ENCODE results near the gene ARHGAP27.
A peak's percentile ranks its signal among the peaks of the same experiment; 100 is the strongest.

Gene ARHGAP27

DNA sequence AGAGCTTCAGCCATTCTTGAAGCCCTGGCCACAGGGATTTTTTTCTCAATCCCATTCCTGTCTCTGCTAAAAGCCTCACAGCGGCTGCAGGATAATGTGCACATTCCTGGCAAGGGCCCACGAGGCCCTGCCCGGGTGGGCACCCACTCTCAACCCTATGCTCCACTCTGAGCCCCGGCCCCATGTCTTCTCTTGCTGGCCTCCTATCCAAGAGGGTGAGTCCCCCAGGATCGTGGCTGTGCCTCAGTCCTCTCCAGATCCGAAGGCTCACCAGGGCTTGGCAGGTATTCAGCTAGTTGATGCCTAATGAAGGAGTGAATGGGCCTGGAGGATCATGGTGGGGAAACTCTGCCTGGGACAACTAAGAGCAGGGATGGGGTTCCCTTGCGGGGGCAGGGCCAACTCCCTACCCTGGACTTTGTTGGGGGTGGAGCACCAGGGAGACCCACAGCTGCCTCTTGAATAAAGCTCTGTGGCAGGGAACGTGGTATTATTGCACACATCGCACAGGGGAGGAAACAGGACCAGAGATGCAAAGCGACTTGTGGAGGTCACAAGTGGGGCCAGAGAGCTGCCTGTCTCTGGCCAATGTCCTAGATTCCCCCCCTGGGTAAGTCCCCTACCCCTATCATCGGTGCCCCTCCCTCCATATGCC, 5.4 kb downstream of the ARHGAP27 start:
- no peak for DNase-seq (ENCODE audit: low read depth, low spot score)
- Histone ChIP-seq H3K36me3 (ENCODE audit: insufficient read depth, insufficient read length, low read length) (no peaks in the 10 kb centered on the region), H3K4me1 (ENCODE audit: insufficient read depth, insufficient read length) (peaks cover 12% of the 10 kb centered on the region), H3K27me3 (ENCODE audit: insufficient read depth, insufficient read length) (peaks cover 56% of the 10 kb centered on the region), H3K9ac (ENCODE audit: insufficient read length, low read depth) (peak overlapping the region; percentile 43), H3K9me3 (ENCODE audit: insufficient read depth, low read length) (no peaks in the 10 kb centered on the region), H3K4me3 (ENCODE audit: insufficient read length, low read depth) (no peak overlapping the region)
- TF ChIP-seq SUZ12 (IDR thresholded peaks at IDR 0.05; ENCODE audit: extremely low read depth, insufficient read depth, insufficient read length) (no peak), ZNF274 (IDR thresholded peaks at IDR 0.05; ENCODE audit: low read depth, low read length) (no peak), YY1 (IDR thresholded peaks at IDR 0.05; ENCODE audit: insufficient read depth, insufficient read length) (no peak)

DNA sequence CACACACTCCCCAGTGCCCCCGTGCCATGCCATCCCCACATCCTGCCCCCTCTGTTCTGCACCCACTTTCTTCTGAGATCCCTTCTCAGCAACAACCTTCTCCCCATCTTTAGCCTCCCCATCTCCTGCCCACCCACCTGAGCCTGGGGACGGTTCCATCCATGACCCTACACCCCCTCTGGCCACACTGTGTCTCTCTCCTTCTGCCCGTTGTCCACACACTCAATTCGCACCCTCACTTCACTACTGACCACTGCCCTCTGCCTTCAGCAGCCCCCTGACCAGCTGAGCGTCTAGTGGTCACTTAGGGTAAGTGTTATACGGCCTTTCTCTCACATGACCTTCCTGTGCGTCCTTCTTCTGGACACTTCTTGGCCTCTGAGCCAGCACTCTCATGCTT, 6.1 kb downstream of the ARHGAP27 start:
- no peak overlapping the region for H3K4me3 ChIP-seq (ENCODE audit: insufficient read length, low read depth)
- H3K9me3 ChIP-seq (ENCODE audit: insufficient read depth, low read length) = no peaks in the 10 kb centered on the region
- DNase-seq (ENCODE audit: low read depth, low spot score) = no peak
- peaks cover 52% of the 10 kb centered on the region for H3K27me3 ChIP-seq (ENCODE audit: insufficient read depth, insufficient read length)
- H3K9ac ChIP-seq (ENCODE audit: insufficient read length, low read depth) = peak overlapping the region; percentile 29
- no peaks in the 10 kb centered on the region for H3K36me3 ChIP-seq (ENCODE audit: insufficient read depth, insufficient read length, low read length)
- peaks cover 12% of the 10 kb centered on the region for H3K4me1 ChIP-seq (ENCODE audit: insufficient read depth, insufficient read length)
- no peak for TF ChIP-seq SUZ12 (IDR thresholded peaks at IDR 0.05; ENCODE audit: extremely low read depth, insufficient read depth, insufficient read length)
- TF ChIP-seq ZNF274 (IDR thresholded peaks at IDR 0.05; ENCODE audit: low read depth, low read length) = no peak
- TF ChIP-seq YY1 (IDR thresholded peaks at IDR 0.05; ENCODE audit: insufficient read depth, insufficient read length) = no peak

DNA sequence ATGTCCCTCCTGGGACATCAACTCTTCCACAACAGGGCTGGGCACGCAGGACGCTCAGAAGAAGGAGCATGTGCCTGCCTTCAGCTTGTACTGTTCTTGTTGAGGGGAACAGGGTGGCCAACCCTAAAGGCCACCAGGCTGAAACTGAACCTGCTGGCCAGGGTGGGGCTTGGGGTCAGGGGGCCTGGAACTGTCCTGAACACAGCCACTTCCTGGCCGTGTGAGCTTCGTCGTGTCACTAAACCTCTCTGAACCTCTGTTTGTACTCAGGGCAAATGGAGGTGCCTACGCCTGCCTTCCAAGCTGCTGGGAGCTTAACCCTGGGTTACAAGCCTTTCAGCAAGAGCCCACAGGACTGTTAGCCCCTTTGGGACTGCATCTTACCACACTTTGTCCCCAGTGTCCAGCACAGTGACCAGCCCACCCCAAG, 6.7 kb downstream of the ARHGAP27 start:
- peaks cover 49% of the 10 kb centered on the region for H3K27me3 ChIP-seq (ENCODE audit: insufficient read depth, insufficient read length)
- peaks cover 12% of the 10 kb centered on the region for H3K4me1 ChIP-seq (ENCODE audit: insufficient read depth, insufficient read length)
- no peak for DNase-seq (ENCODE audit: low read depth, low spot score)
- H3K36me3 ChIP-seq (ENCODE audit: insufficient read depth, insufficient read length, low read length) = no peaks in the 10 kb centered on the region
- no peak for TF ChIP-seq YY1 (IDR thresholded peaks at IDR 0.05; ENCODE audit: insufficient read depth, insufficient read length)
- TF ChIP-seq SUZ12 (IDR thresholded peaks at IDR 0.05; ENCODE audit: extremely low read depth, insufficient read depth, insufficient read length) = no peak
- no peak for TF ChIP-seq ZNF274 (IDR thresholded peaks at IDR 0.05; ENCODE audit: low read depth, low read length)
- H3K9ac ChIP-seq (ENCODE audit: insufficient read length, low read depth) = peak overlapping the region; percentile 29
- no peak overlapping the region for H3K4me3 ChIP-seq (ENCODE audit: insufficient read length, low read depth)
- H3K9me3 ChIP-seq (ENCODE audit: insufficient read depth, low read length) = no peaks in the 10 kb centered on the region

DNA sequence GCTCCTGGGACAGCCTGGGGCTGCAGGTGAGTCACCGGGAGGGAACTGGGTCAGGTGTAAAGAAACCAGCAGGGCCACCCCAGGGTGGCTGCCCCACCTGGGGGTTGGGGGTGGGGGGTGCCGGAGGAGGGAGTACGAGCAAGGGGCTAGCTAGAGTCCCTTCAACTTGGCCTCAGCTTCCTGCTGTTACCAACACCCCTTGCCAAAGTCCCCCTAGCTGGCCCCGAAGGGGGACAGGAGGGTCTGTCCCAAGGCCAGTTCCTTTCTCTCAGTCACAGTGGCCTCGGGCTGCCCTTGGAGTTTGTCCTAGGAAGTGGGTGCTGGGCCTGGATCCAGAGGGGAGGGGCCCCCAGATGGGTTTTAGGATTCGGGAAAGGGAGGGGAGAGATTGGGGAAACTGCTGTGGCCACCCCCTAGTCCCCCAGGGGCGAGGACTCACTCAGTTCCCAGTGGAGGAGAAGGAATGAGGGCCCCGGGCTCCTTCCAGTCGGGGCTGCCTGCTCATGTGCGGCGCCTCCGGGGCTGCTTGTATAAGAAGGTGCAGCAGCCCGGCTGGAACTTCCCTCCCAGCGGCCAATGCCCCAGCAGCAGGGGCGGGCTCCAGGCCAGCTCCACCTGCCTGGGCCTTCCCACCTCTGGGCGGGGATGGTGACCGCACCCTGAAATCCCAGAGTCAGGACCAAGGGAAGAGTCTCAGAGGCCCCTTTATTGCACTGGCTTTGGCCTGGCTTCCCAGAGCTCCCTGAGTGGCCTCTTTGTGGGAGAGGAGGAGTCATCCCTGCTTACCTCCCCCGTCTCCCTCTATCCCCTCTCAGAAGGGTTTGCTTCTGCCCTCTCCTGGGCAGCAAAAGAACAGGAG, 7.3 kb downstream of the ARHGAP27 start:
- Histone ChIP-seq H3K9ac (ENCODE audit: insufficient read length, low read depth) (peak overlapping the region; percentile 63), H3K4me1 (ENCODE audit: insufficient read depth, insufficient read length) (peaks cover 12% of the 10 kb centered on the region), H3K4me3 (ENCODE audit: insufficient read length, low read depth) (peak overlapping the region; percentile 34), H3K36me3 (ENCODE audit: insufficient read depth, insufficient read length, low read length) (no peaks in the 10 kb centered on the region), H3K9me3 (ENCODE audit: insufficient read depth, low read length) (no peaks in the 10 kb centered on the region), H3K27me3 (ENCODE audit: insufficient read depth, insufficient read length) (peaks cover 42% of the 10 kb centered on the region)
- peak; percentile 79 for DNase-seq (ENCODE audit: low read depth, low spot score)
- no peak for TF ChIP-seq YY1 (IDR thresholded peaks at IDR 0.05; ENCODE audit: insufficient read depth, insufficient read length)
- no peak for TF ChIP-seq ZNF274 (IDR thresholded peaks at IDR 0.05; ENCODE audit: low read depth, low read length)
- no peak for TF ChIP-seq SUZ12 (IDR thresholded peaks at IDR 0.05; ENCODE audit: extremely low read depth, insufficient read depth, insufficient read length)

DNA sequence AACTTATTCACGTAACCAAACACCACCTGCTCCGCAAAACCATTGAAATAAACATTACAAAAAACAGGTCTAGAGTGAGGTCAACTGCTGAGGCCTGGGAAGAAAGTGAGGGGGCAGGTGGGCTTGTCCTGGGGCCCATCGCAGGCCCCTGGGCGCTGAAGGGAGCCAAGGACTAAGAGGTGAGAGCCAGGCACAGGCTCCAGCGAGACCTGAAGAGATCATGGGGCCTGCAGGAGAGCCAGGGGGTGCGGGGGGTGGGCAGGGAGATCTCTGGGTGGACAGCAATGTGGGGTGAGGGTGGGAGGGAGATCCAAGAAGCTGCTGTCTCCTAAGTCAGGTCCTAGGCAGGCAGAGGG, 7.9 kb downstream of the ARHGAP27 start:
- no peak for DNase-seq (ENCODE audit: low read depth, low spot score)
- Histone ChIP-seq H3K27me3 (ENCODE audit: insufficient read depth, insufficient read length) (peaks cover 36% of the 10 kb centered on the region), H3K4me1 (ENCODE audit: insufficient read depth, insufficient read length) (peaks cover 9% of the 10 kb centered on the region), H3K4me3 (ENCODE audit: insufficient read length, low read depth) (peak overlapping the region; percentile 34), H3K36me3 (ENCODE audit: insufficient read depth, insufficient read length, low read length) (no peaks in the 10 kb centered on the region), H3K9ac (ENCODE audit: insufficient read length, low read depth) (peak overlapping the region; percentile 63), H3K9me3 (ENCODE audit: insufficient read depth, low read length) (no peaks in the 10 kb centered on the region)
- TF ChIP-seq ZNF274 (IDR thresholded peaks at IDR 0.05; ENCODE audit: low read depth, low read length) = no peak

DNA sequence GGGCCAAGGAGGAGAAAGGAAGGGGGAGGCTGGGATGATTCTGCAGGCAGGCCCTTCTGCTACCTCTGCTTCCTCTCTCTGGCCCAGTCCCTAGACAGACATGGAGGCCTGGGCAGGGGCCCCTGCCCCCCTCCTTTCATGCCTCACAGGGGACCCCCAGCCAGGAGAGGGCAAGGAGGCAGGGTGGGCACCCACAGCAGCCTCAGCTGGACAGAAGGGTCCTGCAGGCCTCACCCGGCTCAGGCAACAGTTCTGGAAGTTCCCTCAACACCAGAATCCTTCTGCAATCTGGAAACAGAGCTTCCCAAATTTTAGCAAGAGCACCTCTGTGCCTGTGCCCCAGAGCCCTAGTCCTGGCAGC, 8.7 kb downstream of the ARHGAP27 start:
- peaks cover 9% of the 10 kb centered on the region for H3K4me1 ChIP-seq (ENCODE audit: insufficient read depth, insufficient read length)
- peaks cover 28% of the 10 kb centered on the region for H3K27me3 ChIP-seq (ENCODE audit: insufficient read depth, insufficient read length)
- no peak for TF ChIP-seq SUZ12 (IDR thresholded peaks at IDR 0.05; ENCODE audit: extremely low read depth, insufficient read depth, insufficient read length)
- TF ChIP-seq ZNF274 (IDR thresholded peaks at IDR 0.05; ENCODE audit: low read depth, low read length) = no peak
- TF ChIP-seq YY1 (IDR thresholded peaks at IDR 0.05; ENCODE audit: insufficient read depth, insufficient read length) = no peak
- H3K9ac ChIP-seq (ENCODE audit: insufficient read length, low read depth) = peak overlapping the region; percentile 46
- no peak for DNase-seq (ENCODE audit: low read depth, low spot score)
- no peaks in the 10 kb centered on the region for H3K36me3 ChIP-seq (ENCODE audit: insufficient read depth, insufficient read length, low read length)
- no peak overlapping the region for H3K4me3 ChIP-seq (ENCODE audit: insufficient read length, low read depth)
- H3K9me3 ChIP-seq (ENCODE audit: insufficient read depth, low read length) = no peaks in the 10 kb centered on the region

DNA sequence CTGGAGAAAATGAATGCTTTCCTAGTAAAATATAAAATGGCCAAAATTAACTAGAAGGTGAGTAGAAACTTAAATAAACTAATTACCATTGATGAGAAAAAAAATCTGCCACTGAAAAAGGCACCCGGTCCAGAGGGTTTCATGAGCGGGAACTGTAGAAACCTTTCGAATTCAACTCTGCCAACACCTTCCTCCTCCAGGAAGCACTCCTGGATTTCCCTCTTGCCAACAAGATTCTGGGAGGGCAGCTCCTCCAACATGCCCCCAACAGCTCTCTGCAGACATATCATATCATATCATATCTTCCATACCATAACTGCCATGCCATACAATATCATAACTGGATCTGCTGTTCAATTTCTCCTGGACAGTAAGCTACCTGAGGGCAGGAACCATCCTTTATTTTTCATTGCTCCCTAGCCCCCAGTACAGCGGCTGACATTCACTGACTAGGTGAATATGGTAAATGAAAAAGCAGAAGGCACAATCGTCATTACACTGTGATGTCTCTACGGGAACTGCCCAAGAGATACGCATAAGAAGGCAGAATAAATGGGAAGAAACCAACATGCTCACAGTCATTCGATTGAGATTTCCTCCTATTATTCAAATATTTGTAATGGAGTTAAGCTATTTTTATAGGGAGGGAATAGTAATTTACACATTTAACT, 9.2 kb downstream of the ARHGAP27 start:
- Histone ChIP-seq H3K9me3 (ENCODE audit: insufficient read depth, low read length) (no peaks in the 10 kb centered on the region), H3K9ac (ENCODE audit: insufficient read length, low read depth) (no peak overlapping the region), H3K27me3 (ENCODE audit: insufficient read depth, insufficient read length) (peaks cover 23% of the 10 kb centered on the region), H3K4me3 (ENCODE audit: insufficient read length, low read depth) (no peak overlapping the region), H3K36me3 (ENCODE audit: insufficient read depth, insufficient read length, low read length) (no peaks in the 10 kb centered on the region), H3K4me1 (ENCODE audit: insufficient read depth, insufficient read length) (peaks cover 14% of the 10 kb centered on the region)
- TF ChIP-seq SUZ12 (IDR thresholded peaks at IDR 0.05; ENCODE audit: extremely low read depth, insufficient read depth, insufficient read length) (no peak), ZNF274 (IDR thresholded peaks at IDR 0.05; ENCODE audit: low read depth, low read length) (no peak), YY1 (IDR thresholded peaks at IDR 0.05; ENCODE audit: insufficient read depth, insufficient read length) (no peak)
- DNase-seq (ENCODE audit: low read depth, low spot score) = no peak
